Ishikawa (cell line): Measurements from ENCODE around the gene GRB7.

ENCODE experiments used
- CEBPB ChIP-seq: IDR thresholded peaks from 2 replicates; pipeline ENCODE4 v1.6.1; 2012
- CREB1 ChIP-seq: IDR thresholded peaks from 2 replicates; pipeline ENCODE4 v1.6.1; 2012; ENCODE audit warnings: low read depth
- EGR1 ChIP-seq: IDR thresholded peaks from 2 replicates; pipeline ENCODE4 v1.6.1; 2012
- EP300 ChIP-seq: IDR thresholded peaks from 2 replicates; pipeline ENCODE4 v1.6.1; 2012; ENCODE audit warnings: borderline replicate concordance
- FOXM1 ChIP-seq: IDR thresholded peaks from 2 replicates; pipeline ENCODE4 v1.6.1; 2012; ENCODE audit warnings: low read depth, borderline replicate concordance
- MAX ChIP-seq: IDR thresholded peaks from 2 replicates; pipeline ENCODE4 v1.6.1; 2012
- NFIC ChIP-seq: IDR thresholded peaks from 2 replicates; pipeline ENCODE4 v1.6.1; 2012
- RAD21 ChIP-seq: IDR thresholded peaks from 2 replicates; pipeline ENCODE4 v1.6.1; 2012; ENCODE audit warnings: low read depth
- TAF1 ChIP-seq: IDR thresholded peaks from 2 replicates; pipeline ENCODE4 v1.6.1; 2012; ENCODE audit warnings: low read depth, mild to moderate bottlenecking
- TCF12 ChIP-seq: IDR thresholded peaks from 2 replicates; pipeline ENCODE4 v1.6.1; 2012; ENCODE audit warnings: low read depth
- TEAD4 ChIP-seq: IDR thresholded peaks from 2 replicates; pipeline ENCODE4 v1.6.1; 2012
- USF1 ChIP-seq: IDR thresholded peaks from 2 replicates; pipeline ENCODE4 v1.6.1; 2012
- YY1 ChIP-seq: IDR thresholded peaks from 2 replicates; pipeline ENCODE4 v1.6.1; 2012; ENCODE audit warnings: low read depth
- ZBTB7A ChIP-seq: IDR thresholded peaks from 2 replicates; pipeline ENCODE4 v1.6.1; 2012; ENCODE audit warnings: low read depth
- TF ChIP-seq, protein P1 (sequence below): IDR thresholded peaks from 2 replicates; pipeline ENCODE4 v1.6.1; 2012; ENCODE audit warnings: low read depth, mild to moderate bottlenecking

GRB7 gene

DNA sequence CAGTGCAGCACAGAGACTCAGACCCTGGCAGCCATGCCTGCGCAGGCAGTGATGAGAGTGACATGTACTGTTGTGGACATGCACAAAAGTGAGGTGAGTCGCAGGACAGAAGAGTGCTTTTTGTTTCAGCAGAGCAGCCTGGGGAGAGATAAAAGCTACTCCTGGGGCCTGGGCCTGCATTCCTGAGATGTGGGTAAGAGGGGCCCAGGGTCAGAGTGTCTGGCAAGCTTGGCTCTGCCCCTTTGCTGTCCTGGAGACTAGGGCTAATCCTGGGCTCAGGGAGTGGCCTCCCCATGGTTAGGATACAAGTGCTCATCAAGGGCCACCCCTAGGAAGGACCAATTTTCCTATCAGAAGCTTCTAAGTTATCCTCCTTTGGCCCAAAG lies 42.7 kb upstream of the GRB7 start:
- TF ChIP-seq EGR1, result no peak
- TF ChIP-seq ZBTB7A, result no peak
- TF ChIP-seq, protein P1, sequence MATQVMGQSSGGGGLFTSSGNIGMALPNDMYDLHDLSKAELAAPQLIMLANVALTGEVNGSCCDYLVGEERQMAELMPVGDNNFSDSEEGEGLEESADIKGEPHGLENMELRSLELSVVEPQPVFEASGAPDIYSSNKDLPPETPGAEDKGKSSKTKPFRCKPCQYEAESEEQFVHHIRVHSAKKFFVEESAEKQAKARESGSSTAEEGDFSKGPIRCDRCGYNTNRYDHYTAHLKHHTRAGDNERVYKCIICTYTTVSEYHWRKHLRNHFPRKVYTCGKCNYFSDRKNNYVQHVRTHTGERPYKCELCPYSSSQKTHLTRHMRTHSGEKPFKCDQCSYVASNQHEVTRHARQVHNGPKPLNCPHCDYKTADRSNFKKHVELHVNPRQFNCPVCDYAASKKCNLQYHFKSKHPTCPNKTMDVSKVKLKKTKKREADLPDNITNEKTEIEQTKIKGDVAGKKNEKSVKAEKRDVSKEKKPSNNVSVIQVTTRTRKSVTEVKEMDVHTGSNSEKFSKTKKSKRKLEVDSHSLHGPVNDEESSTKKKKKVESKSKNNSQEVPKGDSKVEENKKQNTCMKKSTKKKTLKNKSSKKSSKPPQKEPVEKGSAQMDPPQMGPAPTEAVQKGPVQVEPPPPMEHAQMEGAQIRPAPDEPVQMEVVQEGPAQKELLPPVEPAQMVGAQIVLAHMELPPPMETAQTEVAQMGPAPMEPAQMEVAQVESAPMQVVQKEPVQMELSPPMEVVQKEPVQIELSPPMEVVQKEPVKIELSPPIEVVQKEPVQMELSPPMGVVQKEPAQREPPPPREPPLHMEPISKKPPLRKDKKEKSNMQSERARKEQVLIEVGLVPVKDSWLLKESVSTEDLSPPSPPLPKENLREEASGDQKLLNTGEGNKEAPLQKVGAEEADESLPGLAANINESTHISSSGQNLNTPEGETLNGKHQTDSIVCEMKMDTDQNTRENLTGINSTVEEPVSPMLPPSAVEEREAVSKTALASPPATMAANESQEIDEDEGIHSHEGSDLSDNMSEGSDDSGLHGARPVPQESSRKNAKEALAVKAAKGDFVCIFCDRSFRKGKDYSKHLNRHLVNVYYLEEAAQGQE, result no peak
- no peak for TF ChIP-seq MAX
- TF ChIP-seq TEAD4, result no peak
- TF ChIP-seq NFIC, result no peak
- no peak for TF ChIP-seq CREB1
- no peak for TF ChIP-seq YY1
- no peak for TF ChIP-seq RAD21
- no peak for TF ChIP-seq USF1
- TF ChIP-seq TCF12, result no peak
- no peak for TF ChIP-seq CEBPB
- no peak for TF ChIP-seq EP300
- TF ChIP-seq FOXM1, result no peak
- TF ChIP-seq TAF1, result no peak

GRCh38 chr17:39696731-39697130 lies 41.0 kb upstream of the GRB7 start:
- no peak for TF ChIP-seq TAF1
- TF ChIP-seq MAX, result no peak
- no peak for TF ChIP-seq NFIC
- no peak for TF ChIP-seq FOXM1
- no peak for TF ChIP-seq EGR1
- no peak for TF ChIP-seq YY1
- TF ChIP-seq TEAD4, result no peak
- no peak for TF ChIP-seq EP300
- TF ChIP-seq TCF12, result no peak
- TF ChIP-seq, protein P1, result no peak
- no peak for TF ChIP-seq CEBPB
- no peak for TF ChIP-seq ZBTB7A
- no peak for TF ChIP-seq CREB1
- TF ChIP-seq USF1, result no peak
- TF ChIP-seq RAD21, result no peak

GRCh38 chr17:39697961-39698360 lies 39.8 kb upstream of the GRB7 start:
- TF ChIP-seq FOXM1, result no peak
- TF ChIP-seq CEBPB, result no peak
- TF ChIP-seq CREB1, result no peak
- TF ChIP-seq TAF1, result no peak
- TF ChIP-seq MAX, result no peak
- no peak for TF ChIP-seq ZBTB7A
- no peak for TF ChIP-seq EGR1
- no peak for TF ChIP-seq EP300
- TF ChIP-seq RAD21, result no peak
- no peak for TF ChIP-seq USF1

- TF ChIP-seq TAF1 (peak; percentile 62), MAX (peak; percentile 51), RAD21 (no peak), EGR1 (peak; percentile 53), TEAD4 (peak; percentile 95), FOXM1 (no peak), USF1 (no peak), CEBPB (no peak), TCF12 (peak; percentile 41; the same call in 1 of the 2 replicates), EP300 (peak; percentile 35; the same call in 1 of the 2 replicates)
Observed at GRCh38 chr17:39699818-39700147, 38.0 kb upstream of the GRB7 start, which contains the start of gene ERBB2. TSS of gene ERBB2 (plus strand) at chr17:39700064. CDS start at chr17:39700239, 175 bp downstream.
